GM23338 (cell line): ENCODE data around the gene MED13L. TPM values are rescaled to one million over a fixed set of nuclear protein-coding genes. Genes with fewer than 3 reads are reported as not detected.
A peak's percentile ranks its signal among the peaks of the same experiment; 100 is the strongest.

Experiments
- ATAC-seq: fragments of 200-7000 bp; cut with Tn5 transposase; 3 replicates; pipeline ENCODE4 v1.9.1; 2020
- DNase-seq: peaks from one replicate; pipeline ENCODE4 v3.0.0-alpha.2; 2015; ENCODE audit warnings: low spot score
- H2AFZ ChIP-seq: fragments of 200-600 bp; sonication (generic); 2 replicates; pipeline ENCODE4 v1.8.0; 2016; ENCODE audit warnings: antibody characterized with exemption, mild to moderate bottlenecking, moderate library complexity
- H3F3A ChIP-seq: fragments of 200-600 bp; sonication (generic); replicated peaks from 2 replicates; pipeline ENCODE4 v1.8.0; 2017; ENCODE audit warnings: antibody characterized with exemption, mixed run types, low read depth
- H3K27ac ChIP-seq: fragments of 200-600 bp; sonication (generic); 2 replicates; pipeline ENCODE4 v1.6.1; 2016; ENCODE audit warnings: low read depth
- H3K27me3 ChIP-seq: fragments of 200-600 bp; sonication (generic); 2 replicates; pipeline ENCODE4 v1.8.0; 2016; ENCODE audit warnings: mild to moderate bottlenecking, mixed run types, moderate library complexity; ENCODE audit not compliant: insufficient read depth
- H3K36me3 ChIP-seq: fragments of 200-600 bp; sonication (generic); 2 replicates; pipeline ENCODE4 v1.8.0; 2016; ENCODE audit warnings: mild to moderate bottlenecking; ENCODE audit not compliant: insufficient read depth
- H3K4me1 ChIP-seq: fragments of 200-600 bp; sonication (generic); 2 replicates; pipeline ENCODE4 v1.8.0; 2016; ENCODE audit warnings: mild to moderate bottlenecking, moderate library complexity; ENCODE audit not compliant: insufficient read depth
- H3K4me2 ChIP-seq: fragments of 200-600 bp; sonication (generic); 2 replicates; pipeline ENCODE4 v1.7.1; 2017; ENCODE audit warnings: mixed run types
- H3K4me3 ChIP-seq: fragments of 200-600 bp; sonication (generic); 2 replicates; pipeline ENCODE4 v1.6.1; 2016; ENCODE audit warnings: mixed run types
- H3K79me2 ChIP-seq: fragments of 200-600 bp; sonication (generic); replicated peaks from 2 replicates; pipeline ENCODE4 v1.8.0; 2017; ENCODE audit warnings: mild to moderate bottlenecking; ENCODE audit not compliant: insufficient read depth
- H3K9me2 ChIP-seq: fragments of 200-600 bp; sonication (generic); 2 replicates; pipeline ENCODE4 v1.8.0; 2017; ENCODE audit not compliant: insufficient read depth
- H4K20me1 ChIP-seq: fragments of 200-600 bp; sonication (generic); replicated peaks from 2 replicates; pipeline ENCODE4 v1.8.0; 2017; ENCODE audit warnings: mild to moderate bottlenecking; ENCODE audit not compliant: insufficient read depth
- H3K27ac Mint-ChIP-seq: 2 replicates; pipeline ENCODE4 v1.8.0; 2020; ENCODE audit warnings: inconsistent platforms, mild to moderate bottlenecking, moderate library complexity, mixed read lengths
- H3K27me3 Mint-ChIP-seq: 3 replicates; pipeline ENCODE4 v1.8.0; 2022; ENCODE audit warnings: low read depth, mild to moderate bottlenecking, moderate library complexity, mixed read lengths, inconsistent platforms; ENCODE audit not compliant: insufficient read depth, poor library complexity
- H3K36me3 Mint-ChIP-seq: 3 replicates; pipeline ENCODE4 v1.8.0; 2021; ENCODE audit warnings: low read depth, mild to moderate bottlenecking, inconsistent platforms, moderate library complexity, mixed read lengths
- H3K4me1 Mint-ChIP-seq: 3 replicates; pipeline ENCODE4 v1.8.0; 2020; ENCODE audit warnings: mild to moderate bottlenecking, inconsistent platforms, mixed read lengths
- H3K4me3 Mint-ChIP-seq: 3 replicates; pipeline ENCODE4 v1.8.0; 2021; ENCODE audit warnings: moderate library complexity, mild to moderate bottlenecking, inconsistent platforms, mixed read lengths
- H3K9me3 Mint-ChIP-seq: 3 replicates; pipeline ENCODE4 v1.8.0; 2020; ENCODE audit warnings: moderate library complexity, mild to moderate bottlenecking, inconsistent platforms, mixed read lengths
- CREB1 ChIP-seq: fragments of 250-450 bp; sonication (Bioruptor Pico); IDR thresholded peaks from 2 replicates; pipeline ENCODE4 v1.5.0; 2020; ENCODE audit warnings: low read depth, mild to moderate bottlenecking, moderate library complexity
- CTCF ChIP-seq, 2 experiments: fragments of 200-600 bp in 1 of 2; sonication (generic) in 1 of 2; conservative IDR thresholded peaks; 2 replicates each; pipeline versions ENCODE4 v1.5.1 to v1.6.1; 2016 to 2017; ENCODE audit warnings: antibody characterized with exemption in 2 of 2, low read depth in 2 of 2, mild to moderate bottlenecking in 2 of 2, moderate library complexity in 1 of 2
- ETS1 ChIP-seq: IDR thresholded peaks from 2 replicates; pipeline ENCODE4 v1.6.1; 2016; ENCODE audit warnings: antibody characterized with exemption
- EZH2 ChIP-seq: fragments of 200-600 bp; sonication (generic); IDR thresholded peaks from one replicate; pipeline ENCODE4 v1.8.0; 2017; ENCODE audit warnings: antibody characterized with exemption, mild to moderate bottlenecking, low read depth; ENCODE audit not compliant: unreplicated experiment
- EZH2phosphoT487 ChIP-seq: fragments of 200-600 bp; sonication (generic); IDR thresholded peaks from one replicate; pipeline ENCODE4 v1.8.1; 2018; ENCODE audit warnings: antibody characterized with exemption; ENCODE audit not compliant: unreplicated experiment
- JUNB ChIP-seq: IDR thresholded peaks from one replicate; pipeline ENCODE4 v1.6.1; 2016; ENCODE audit warnings: antibody characterized with exemption; ENCODE audit not compliant: unreplicated experiment
- POLR2AphosphoS5 ChIP-seq: IDR thresholded peaks from 2 replicates; pipeline ENCODE4 v1.6.1; 2016; ENCODE audit warnings: antibody characterized with exemption, low read depth
- REST ChIP-seq: IDR thresholded peaks from one replicate; pipeline ENCODE4 v1.6.1; 2018; ENCODE audit warnings: antibody characterized with exemption; ENCODE audit not compliant: unreplicated experiment
- STAT1 ChIP-seq: IDR thresholded peaks from one replicate; pipeline ENCODE4 v1.6.1; 2016; ENCODE audit warnings: antibody characterized with exemption; ENCODE audit not compliant: unreplicated experiment
- polyA plus RNA-seq: library from polyadenylated mRNA; unstranded; fragments of >200 nt; fragmentation: Nextera tagmentation; extraction: Ambion mirVana; gene quantifications from 2 replicates; pipeline ENCODE4 v1.2.1, GENCODE V29; 2016
- total RNA-seq: library from RNA; depleted of rRNA; stranded (reverse); fragments of >200 nt; shearing (Covaris generic); gene quantifications from 2 replicates; pipeline ENCODE4 v1.2.3, GENCODE V29; 2014

Gene MED13L
- total and polyA plus RNA-seq, 2 experiments from 2014 or later, result 20.9 to 73.6 TPM

GRCh38 chr12:116155383-116155782, 122.1 kb downstream of the MED13L start:
- 0 out of 2 replicates have a peak overlapping the region, but pooled peaks have one; percentile 10 for H3K27ac Mint-ChIP-seq
- peaks cover 65% of the 10 kb centered on the region for H3K4me1 ChIP-seq
- H3K27me3 Mint-ChIP-seq, result no peaks in the 10 kb centered on the region

GRCh38 chr12:116153983-116154382, 123.5 kb downstream of the MED13L start:
- H3K4me2 ChIP-seq, result peak overlapping the region; percentile 59
- no peak for TF ChIP-seq CREB1 (CRISPR knock-in tag)
- TF ChIP-seq JUNB, result no peak
- TF ChIP-seq EZH2phosphoT487, result no peak
- TF ChIP-seq EZH2, result no peak
- TF ChIP-seq CTCF (conservative IDR thresholded peaks at IDR 0.05; ENCODE audit: low read depth in 2 of 2), result no peak
- no peak for TF ChIP-seq REST
- no peak for TF ChIP-seq POLR2AphosphoS5

More at GRCh38 chr12:116155383-116155782, 122.1 kb downstream of the MED13L start:
- Mint-ChIP-seq H3K9me3 (no peaks in the 10 kb centered on the region), H3K36me3 (no peaks in the 10 kb centered on the region), H3K4me1 (peaks cover 55% of the 10 kb centered on the region), H3K4me3 (no peak overlapping the region)
- H2AFZ ChIP-seq, result no peak overlapping the region
- H3K4me2 ChIP-seq, result no peak overlapping the region
- ATAC-seq (no peak), DNase-seq (no peak)
- no peaks in the 10 kb centered on the region for H4K20me1 ChIP-seq
- H3K36me3 ChIP-seq, result no peaks in the 10 kb centered on the region
- no peak overlapping the region for H3K4me3 ChIP-seq
- H3K9me2 ChIP-seq, result no peaks in the 10 kb centered on the region
- no peak overlapping the region for H3K27ac ChIP-seq
- no peak for TF ChIP-seq REST
- TF ChIP-seq ETS1, result no peak
- no peak for TF ChIP-seq JUNB
- no peak for TF ChIP-seq STAT1
- H3K27me3 ChIP-seq, result no peaks in the 10 kb centered on the region
- peaks cover 94% of the 10 kb centered on the region for H3K79me2 ChIP-seq
- no peaks in the 10 kb centered on the region for H3F3A ChIP-seq

More at GRCh38 chr12:116153983-116154382, 123.5 kb downstream of the MED13L start:
- Histone ChIP-seq H3K27ac (peak overlapping the region; percentile 53), H3K4me1 (peaks cover 58% of the 10 kb centered on the region), H3K36me3 (no peaks in the 10 kb centered on the region), H4K20me1 (no peaks in the 10 kb centered on the region), H3F3A (no peaks in the 10 kb centered on the region), H3K79me2 (peaks cover 94% of the 10 kb centered on the region), H3K4me3 (peak overlapping the region; percentile 11; the same call in 1 of the 2 replicates), H3K9me2 (no peaks in the 10 kb centered on the region), H2AFZ (no peak overlapping the region), H3K27me3 (no peaks in the 10 kb centered on the region)
- ATAC-seq (peak; percentile 39), DNase-seq (peak; percentile 31)
- Mint-ChIP-seq H3K4me1 (peaks cover 55% of the 10 kb centered on the region), H3K9me3 (no peaks in the 10 kb centered on the region), H3K4me3 (peak overlapping the region; percentile 7; the same call in 1 of the 3 replicates), H3K36me3 (no peaks in the 10 kb centered on the region), H3K27me3 (no peaks in the 10 kb centered on the region), H3K27ac (peak overlapping the region; percentile 80)
